CD4-positive, alpha-beta T cell (primary cell): ENCODE results near the gene MCRIP2. TPM values are rescaled to one million over a fixed set of nuclear protein-coding genes. Genes with fewer than 3 reads are reported as not detected.
A peak's percentile ranks its signal among the peaks of the same experiment; 100 is the strongest.

Experiments used
- ATAC-seq: fragments of 200-7000 bp; cut with Tn5 transposase; one replicate; pipeline ENCODE4 v1.10.0; 2022; ENCODE audit warnings: mild to moderate bottlenecking; ENCODE audit not compliant: poor library complexity
- CTCF ChIA-PET: fragments of 350-600 bp; sonication (Branson Sonifier 250); formaldehyde crosslinking; loops from one replicate; lab custom pipeline; 2021; ENCODE audit warnings: antibody characterized with exemption, inconsistent platforms; lab: Charles Lee
- POLR2A ChIA-PET: fragments of 350-600 bp; sonication (Branson Sonifier 250); formaldehyde crosslinking; loops from one replicate; lab custom pipeline; 2021; ENCODE audit warnings: antibody characterized with exemption, inconsistent platforms; lab: Charles Lee
- DNase-seq, 14 experiments: peaks; one replicate each; pipeline ENCODE4 v3.0.0-alpha.2; 2013 to 2020; ENCODE audit warnings: mixed read lengths in 2 of 14
- H3K27ac ChIP-seq, 2 donors: one replicate each; pipeline versions ENCODE4 v1.5.1 to v1.7.0; 2013; ENCODE audit warnings: low read length in 2 of 2, low read depth in 1 of 2, mild to moderate bottlenecking in 1 of 2
- H3K27me3 ChIP-seq, 2 experiments: 1 replicate in 1 of 2; 2 replicates in 1 of 2; pipeline versions ENCODE4 v1.6.1 to v1.7.0; 2013; ENCODE audit warnings: low read length in 2 of 2, control low read depth in 1 of 2, mild to moderate bottlenecking in 1 of 2, moderate library complexity in 1 of 2; ENCODE audit not compliant: insufficient read depth in 2 of 2, control insufficient read depth in 1 of 2
- H3K36me3 ChIP-seq: one replicate; pipeline ENCODE4 v1.6.1; 2013; ENCODE audit warnings: low read length, control low read depth; ENCODE audit not compliant: insufficient read depth
- H3K4me1 ChIP-seq: one replicate; pipeline ENCODE4 v1.6.1; 2013; ENCODE audit warnings: low read length, control low read depth; ENCODE audit not compliant: insufficient read depth
- H3K4me3 ChIP-seq: one replicate; pipeline ENCODE4 v1.5.1; 2013; ENCODE audit warnings: mild to moderate bottlenecking, low read length, moderate library complexity
- H3K9me3 ChIP-seq, 2 experiments: 1 replicate in 1 of 2; 2 replicates in 1 of 2; pipeline versions ENCODE4 v1.6.1 to v1.7.0; 2013; ENCODE audit warnings: low read length in 2 of 2, mild to moderate bottlenecking in 2 of 2, control low read depth in 1 of 2, moderate library complexity in 1 of 2; ENCODE audit not compliant: control insufficient read depth in 1 of 2, insufficient read depth in 1 of 2
- H3K27ac Mint-ChIP-seq: one replicate; pipeline ENCODE4 v1.8.0; 2020; ENCODE audit warnings: mixed read lengths
- H3K27me3 Mint-ChIP-seq: one replicate; pipeline ENCODE4 v1.8.0; 2021; ENCODE audit warnings: mixed read lengths
- H3K36me3 Mint-ChIP-seq: one replicate; pipeline ENCODE4 v1.8.0; 2021; ENCODE audit warnings: low read depth, mixed read lengths
- H3K4me1 Mint-ChIP-seq: one replicate; pipeline ENCODE4 v1.8.0; 2021; ENCODE audit warnings: low read depth, mixed read lengths
- H3K4me3 Mint-ChIP-seq: one replicate; pipeline ENCODE4 v1.8.0; 2020; ENCODE audit warnings: mild to moderate bottlenecking, mixed read lengths
- H3K9me3 Mint-ChIP-seq: one replicate; pipeline ENCODE4 v1.8.0; 2020; ENCODE audit warnings: mixed read lengths
- intact Hi-C, 2 experiments: fragments of 100-400 bp; cut with DNase I in 1 of 2; cut with micrococcal nuclease in 1 of 2; formaldehyde crosslinking; loops; one replicate each; pipeline versions ENCODE4 v1.15.1 to v1.9.0; 2023 to 2025; cut with DNase I, micrococcal nuclease
- total RNA-seq, 174 experiments: library from RNA in 2 of 174; stranded (reverse) in 2 of 174; gene quantifications; one replicate each; pipeline ENCODE4 v1.2.3 and lab custom pipeline; 2021 to 2026
- TF ChIP-seq, protein P1 (sequence below): fragments of 200-600 bp; IDR thresholded peaks from one replicate; pipeline ENCODE4 v1.8.0; 2022; ENCODE audit warnings: antibody characterized with exemption, mild to moderate bottlenecking

Gene MCRIP2
- total RNA-seq, 2 experiments from 2014 or later, result 11.4 to 14.6 TPM

DNA sequence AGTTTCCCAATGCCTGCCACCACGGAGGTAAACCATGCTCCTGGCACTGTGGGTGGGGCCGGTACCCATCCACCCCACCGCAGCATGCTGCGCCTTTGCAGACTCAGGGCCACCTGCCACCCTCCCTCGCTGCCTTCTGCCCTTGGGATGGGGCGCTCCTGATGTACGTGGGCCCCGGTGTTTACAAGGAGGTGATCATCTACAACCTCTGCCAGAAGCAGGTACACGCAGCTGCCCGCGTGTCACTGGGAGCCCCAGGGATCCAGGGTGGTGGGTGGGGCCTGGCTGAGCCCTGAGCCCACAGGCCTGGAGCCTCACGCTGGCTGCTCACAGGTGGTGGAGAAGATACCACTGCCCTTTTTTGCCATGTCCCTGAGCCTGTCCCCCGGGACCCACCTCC lies 24.9 kb downstream of the MCRIP2 start:
- no peaks in the 10 kb centered on the region for H3K9me3 Mint-ChIP-seq
- H3K36me3 ChIP-seq, result peaks cover 19% of the 10 kb centered on the region
- H3K36me3 Mint-ChIP-seq, result peaks cover 6% of the 10 kb centered on the region
- no peak overlapping the region for H3K4me3 ChIP-seq
- ChIA-PET POLR2A (interaction anchor here (1.9 kb wide), 2 partner anchors 14 to 29 kb away, joined by 12 to 17 read pairs; partner anchors contain the start of gene STUB1), CTCF (no interaction called here)
- intact Hi-C loops, result no loop called here
- no peaks in the 10 kb centered on the region for H3K27me3 ChIP-seq
- H3K9me3 ChIP-seq, result no peaks in the 10 kb centered on the region
- no peak overlapping the region for H3K27ac Mint-ChIP-seq
- H3K4me3 Mint-ChIP-seq, result no peak overlapping the region
- H3K27me3 Mint-ChIP-seq, result no peaks in the 10 kb centered on the region
- TF ChIP-seq, protein P1, sequence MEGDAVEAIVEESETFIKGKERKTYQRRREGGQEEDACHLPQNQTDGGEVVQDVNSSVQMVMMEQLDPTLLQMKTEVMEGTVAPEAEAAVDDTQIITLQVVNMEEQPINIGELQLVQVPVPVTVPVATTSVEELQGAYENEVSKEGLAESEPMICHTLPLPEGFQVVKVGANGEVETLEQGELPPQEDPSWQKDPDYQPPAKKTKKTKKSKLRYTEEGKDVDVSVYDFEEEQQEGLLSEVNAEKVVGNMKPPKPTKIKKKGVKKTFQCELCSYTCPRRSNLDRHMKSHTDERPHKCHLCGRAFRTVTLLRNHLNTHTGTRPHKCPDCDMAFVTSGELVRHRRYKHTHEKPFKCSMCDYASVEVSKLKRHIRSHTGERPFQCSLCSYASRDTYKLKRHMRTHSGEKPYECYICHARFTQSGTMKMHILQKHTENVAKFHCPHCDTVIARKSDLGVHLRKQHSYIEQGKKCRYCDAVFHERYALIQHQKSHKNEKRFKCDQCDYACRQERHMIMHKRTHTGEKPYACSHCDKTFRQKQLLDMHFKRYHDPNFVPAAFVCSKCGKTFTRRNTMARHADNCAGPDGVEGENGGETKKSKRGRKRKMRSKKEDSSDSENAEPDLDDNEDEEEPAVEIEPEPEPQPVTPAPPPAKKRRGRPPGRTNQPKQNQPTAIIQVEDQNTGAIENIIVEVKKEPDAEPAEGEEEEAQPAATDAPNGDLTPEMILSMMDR, result no peak
- peaks cover 6% of the 10 kb centered on the region for H3K4me1 Mint-ChIP-seq
- ATAC-seq, result no peak
- no peak for DNase-seq
- no peak overlapping the region for H3K27ac ChIP-seq
- H3K4me1 ChIP-seq, result peaks cover 31% of the 10 kb centered on the region

DNA sequence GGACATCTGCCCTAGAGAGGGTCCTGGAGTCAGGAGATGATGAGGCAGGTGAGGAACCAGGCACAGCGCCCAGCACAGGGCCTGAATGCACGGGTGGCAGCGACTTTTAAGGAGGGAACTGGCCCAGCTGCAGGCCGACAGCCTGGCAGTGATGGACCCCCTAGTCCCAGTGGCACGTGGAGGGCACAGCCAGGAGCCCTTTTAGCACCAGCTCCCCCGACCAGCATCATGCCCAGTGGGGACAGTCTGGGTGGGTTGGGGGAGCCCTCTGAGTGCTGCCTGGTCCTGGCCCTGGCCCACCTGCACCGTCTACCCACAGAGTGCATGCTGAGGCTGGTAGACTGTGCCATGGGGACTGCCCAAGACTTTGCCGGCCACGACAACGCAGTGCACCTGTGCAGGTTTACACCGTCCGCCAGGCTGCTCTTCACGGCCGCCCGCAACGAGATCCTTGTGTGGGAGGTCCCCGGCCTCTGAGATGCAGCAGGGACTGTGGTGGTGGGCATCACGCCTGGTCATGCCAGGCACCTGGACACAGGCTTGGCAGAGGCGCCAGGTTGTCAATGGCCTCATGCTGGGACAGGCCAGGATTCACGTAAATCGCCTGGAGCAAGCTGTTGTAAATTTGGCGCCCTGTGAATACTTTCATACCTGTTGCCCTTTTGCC lies 25.6 kb downstream of the MCRIP2 start:
- Histone ChIP-seq H3K4me1 (peaks cover 30% of the 10 kb centered on the region), H3K27ac (peak overlapping the region; percentile 14 to 56), H3K9me3 (no peaks in the 10 kb centered on the region), H3K36me3 (peaks cover 24% of the 10 kb centered on the region), H3K27me3 (no peaks in the 10 kb centered on the region), H3K4me3 (peak overlapping the region; percentile 63)
- intact Hi-C loops, result no loop called here
- peaks cover 6% of the 10 kb centered on the region for H3K36me3 Mint-ChIP-seq
- CTCF ChIA-PET, result interaction anchor here (0.6 to 1.3 kb wide), 4 partner anchors 19 to 1800 kb away, joined by 3 to 6 read pairs (median 4); no protein-coding TSS in a partner anchor
- TF ChIP-seq, protein P1, result no peak
- POLR2A ChIA-PET, result interaction anchor here (0.7 to 2.0 kb wide), 12 partner anchors 9 to 315 kb away, joined by 3 to 17 read pairs (median 6); partner anchors contain the start of genes AXIN1, JMJD8, METTL26 and PIGQ
- peak overlapping the region; percentile 75 for H3K27ac Mint-ChIP-seq
- peak overlapping the region; percentile 83 for H3K4me3 Mint-ChIP-seq
- no peaks in the 10 kb centered on the region for H3K9me3 Mint-ChIP-seq
- DNase-seq (no peak), ATAC-seq (no peak)
- peaks cover 6% of the 10 kb centered on the region for H3K4me1 Mint-ChIP-seq
- no peaks in the 10 kb centered on the region for H3K27me3 Mint-ChIP-seq

GRCh38 chr16:667780-668518 lies 26.3 kb downstream of the MCRIP2 start, which contains the start of gene RHOT2:
RHOT2 (plus strand) TSS chr16:668132; CDS start chr16:668200, 68 bp downstream.
- Histone ChIP-seq H3K27me3 (no peaks in the 10 kb centered on the region), H3K4me1 (peaks cover 30% of the 10 kb centered on the region), H3K27ac (peak within 1 kb of the TSS; percentile 28 to 56), H3K36me3 (peaks cover 31% of the 10 kb centered on the region), H3K9me3 (no peaks in the 10 kb centered on the region), H3K4me3 (peak within 1 kb of the TSS; percentile 63)
- DNase-seq (peak; percentile 80 to 96 (median 92)), ATAC-seq (peak; percentile 92)
- Mint-ChIP-seq H3K36me3 (peaks cover 9% of the 10 kb centered on the region), H3K4me1 (peaks cover 6% of the 10 kb centered on the region), H3K27me3 (no peaks in the 10 kb centered on the region), H3K9me3 (no peaks in the 10 kb centered on the region), H3K4me3 (peak within 1 kb of the TSS; percentile 83), H3K27ac (peak within 1 kb of the TSS; percentile 75)
- TF ChIP-seq, protein P1, result peak; percentile 67
- ChIA-PET POLR2A (interaction anchor here (0.7 to 2.0 kb wide), 12 partner anchors 8 to 316 kb away, joined by 3 to 17 read pairs (median 6); partner anchors contain the start of genes AXIN1, JMJD8, METTL26 and PIGQ), CTCF (interaction anchor here (0.6 to 1.3 kb wide), 7 partner anchors 11 to 1800 kb away, joined by 3 to 6 read pairs (median 3); no protein-coding TSS in a partner anchor)
- intact Hi-C loops, result no loop called here
